Fibroblast of lung (primary cell): ENCODE measurements around the gene CLTCL1. TPM values are rescaled to one million over a fixed set of nuclear protein-coding genes. Genes with fewer than 3 reads are reported as not detected.
A peak's percentile ranks its signal among the peaks of the same experiment; 100 is the strongest.

Experiments used
- DNase-seq, 2 donors: peaks; one replicate each; pipeline versions ENCODE4 v3.0.0 to v3.0.0-alpha.2; 2010; ENCODE audit warnings: low read depth in 2 of 2
- H2AFZ ChIP-seq: 2 replicates; pipeline ENCODE4 v1.5.1; 2012; ENCODE audit warnings: low read length, control low read depth, inconsistent platforms
- H3K27ac ChIP-seq: 2 replicates; pipeline ENCODE4 v1.5.1; 2011; ENCODE audit warnings: low read length, control low read depth; ENCODE audit not compliant: insufficient read depth
- H3K27me3 ChIP-seq: 2 replicates; pipeline ENCODE4 v1.5.1; 2011; ENCODE audit warnings: mild to moderate bottlenecking, low read length; ENCODE audit not compliant: control insufficient read depth, insufficient read depth
- H3K36me3 ChIP-seq: 2 replicates; pipeline ENCODE4 v1.5.1; 2011; ENCODE audit warnings: low read length; ENCODE audit not compliant: control insufficient read depth, insufficient read depth
- H3K4me1 ChIP-seq: 2 replicates; pipeline ENCODE4 v1.5.1; 2011; ENCODE audit warnings: low read length; ENCODE audit not compliant: control insufficient read depth, insufficient read depth; ENCODE audit errors: extremely low read depth
- H3K4me2 ChIP-seq: 2 replicates; pipeline ENCODE4 v1.5.1; 2011; ENCODE audit warnings: low read length, control low read depth; ENCODE audit not compliant: insufficient read depth; ENCODE audit errors: extremely low read depth
- H3K4me3 ChIP-seq, 4 experiments: fragments of 200-600 bp in 1 of 4; sonication (generic) in 1 of 4; replicated peaks in 1 of 4; 2 replicates each; pipeline ENCODE4 v1.5.1; 2011 to 2016; ENCODE audit warnings: low read length in 4 of 4, low read depth in 3 of 4, mild to moderate bottlenecking in 3 of 4, control low read depth in 2 of 4, inconsistent platforms in 1 of 4, mixed read lengths in 1 of 4; ENCODE audit not compliant: insufficient read depth in 1 of 4; ENCODE audit errors: control extremely low read depth in 1 of 4
- H3K79me2 ChIP-seq: 2 replicates; pipeline ENCODE4 v1.5.1; 2012; ENCODE audit warnings: mild to moderate bottlenecking, low read length, inconsistent platforms; ENCODE audit not compliant: control insufficient read depth, insufficient read depth
- H3K9ac ChIP-seq: 2 replicates; pipeline ENCODE4 v1.5.1; 2011; ENCODE audit warnings: mild to moderate bottlenecking, low read length, control low read depth; ENCODE audit not compliant: insufficient read depth
- H3K9me3 ChIP-seq: 2 replicates; pipeline ENCODE4 v1.5.1; 2012; ENCODE audit warnings: low read depth, low read length; ENCODE audit not compliant: control insufficient read depth, insufficient read depth
- H4K20me1 ChIP-seq: 2 replicates; pipeline ENCODE4 v1.5.1; 2011; ENCODE audit warnings: low read length; ENCODE audit not compliant: control insufficient read depth, insufficient read depth; ENCODE audit errors: extremely low read depth
- EZH2 ChIP-seq: IDR thresholded peaks from 2 replicates; pipeline ENCODE4 v1.5.1; 2012; ENCODE audit warnings: low read length, control low read depth, mild to moderate bottlenecking; ENCODE audit errors: missing control alignments
- polyA plus RNA-seq, 2 donors: library from polyadenylated mRNA; depleted of rRNA in 1 of 2; stranded (reverse) in 1 of 2; unstranded in 1 of 2; fragments of >200 nt; gene quantifications; 2 replicates each; pipeline ENCODE4 v1.2.1, GENCODE V29; 2011 to 2012; ENCODE audit warnings: missing spikeins in 1 of 2
- total RNA-seq: library from RNA; depleted of rRNA; stranded (reverse); fragments of >200 nt; gene quantifications from 2 replicates; pipeline ENCODE4 v1.2.1, GENCODE V29; 2014
- TF ChIP-seq, protein P1 (sequence below), 2 donors: IDR thresholded peaks in 1 of 2; conservative IDR thresholded peaks in 1 of 2; 1 replicate in 1 of 2; 2 replicates in 1 of 2; pipeline ENCODE4 v1.5.1; 2011 to 2012; ENCODE audit warnings: low read length in 2 of 2, control low read depth in 1 of 2, inconsistent platforms in 1 of 2, low read depth in 1 of 2, mild to moderate bottlenecking in 1 of 2

The CLTCL1 gene
- total and polyA plus RNA-seq, 2 donors (not counting 1 experiment from before 2014, with no cell fraction given), result 6.5 to 13.4 TPM

DNA sequence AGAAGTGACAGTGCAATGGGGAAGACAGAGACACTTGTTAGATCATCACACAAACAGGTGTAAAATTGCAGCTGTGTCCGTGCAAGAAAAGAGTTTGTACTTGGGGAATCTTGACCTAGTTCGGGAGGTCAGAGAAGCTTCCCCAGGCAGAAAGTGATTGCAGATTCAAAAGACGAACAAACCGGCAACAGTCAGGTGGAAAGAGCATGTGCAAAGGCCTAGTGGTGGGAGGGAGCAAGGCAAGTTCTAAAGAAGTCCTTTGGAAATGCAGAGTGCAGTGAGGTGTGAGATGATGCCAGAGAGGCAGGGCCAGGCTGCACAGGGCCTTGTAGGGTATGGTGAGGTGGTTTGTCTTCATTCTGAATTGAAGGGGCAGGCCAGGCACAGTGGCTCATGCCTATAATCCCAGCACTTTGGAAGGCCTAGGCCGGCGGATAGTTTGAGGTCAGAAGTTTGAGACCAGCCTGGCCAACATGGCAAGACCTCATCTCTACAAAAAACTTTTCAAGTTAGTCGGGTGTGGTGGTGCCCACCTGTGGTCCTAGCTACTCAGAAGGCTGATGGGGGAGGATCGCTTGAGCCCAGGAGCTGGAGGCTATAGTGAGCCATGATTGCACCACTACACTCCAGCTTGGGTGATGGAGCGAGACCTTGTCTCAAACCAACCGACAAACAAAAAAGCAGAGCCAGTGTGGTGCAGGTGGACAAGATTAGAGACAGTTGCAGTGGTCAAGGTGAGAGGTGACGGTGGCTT is 145.1 kb downstream of the CLTCL1 start:
- peaks cover 12% of the 10 kb centered on the region for H3K79me2 ChIP-seq
- H3K9ac ChIP-seq, result no peak overlapping the region
- peaks cover 6% of the 10 kb centered on the region for H3K36me3 ChIP-seq
- DNase-seq, result no peak
- no peaks in the 10 kb centered on the region for H4K20me1 ChIP-seq
- peaks cover 29% of the 10 kb centered on the region for H3K27me3 ChIP-seq
- H3K4me1 ChIP-seq, result no peaks in the 10 kb centered on the region
- H2AFZ ChIP-seq, result no peak overlapping the region
- H3K4me3 ChIP-seq, result no peak overlapping the region
- no peaks in the 10 kb centered on the region for H3K9me3 ChIP-seq
- H3K4me2 ChIP-seq, result no peak overlapping the region
- H3K27ac ChIP-seq, result no peak overlapping the region
- TF ChIP-seq EZH2, result peak; percentile 47
- TF ChIP-seq, protein P1, sequence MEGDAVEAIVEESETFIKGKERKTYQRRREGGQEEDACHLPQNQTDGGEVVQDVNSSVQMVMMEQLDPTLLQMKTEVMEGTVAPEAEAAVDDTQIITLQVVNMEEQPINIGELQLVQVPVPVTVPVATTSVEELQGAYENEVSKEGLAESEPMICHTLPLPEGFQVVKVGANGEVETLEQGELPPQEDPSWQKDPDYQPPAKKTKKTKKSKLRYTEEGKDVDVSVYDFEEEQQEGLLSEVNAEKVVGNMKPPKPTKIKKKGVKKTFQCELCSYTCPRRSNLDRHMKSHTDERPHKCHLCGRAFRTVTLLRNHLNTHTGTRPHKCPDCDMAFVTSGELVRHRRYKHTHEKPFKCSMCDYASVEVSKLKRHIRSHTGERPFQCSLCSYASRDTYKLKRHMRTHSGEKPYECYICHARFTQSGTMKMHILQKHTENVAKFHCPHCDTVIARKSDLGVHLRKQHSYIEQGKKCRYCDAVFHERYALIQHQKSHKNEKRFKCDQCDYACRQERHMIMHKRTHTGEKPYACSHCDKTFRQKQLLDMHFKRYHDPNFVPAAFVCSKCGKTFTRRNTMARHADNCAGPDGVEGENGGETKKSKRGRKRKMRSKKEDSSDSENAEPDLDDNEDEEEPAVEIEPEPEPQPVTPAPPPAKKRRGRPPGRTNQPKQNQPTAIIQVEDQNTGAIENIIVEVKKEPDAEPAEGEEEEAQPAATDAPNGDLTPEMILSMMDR (conservative IDR thresholded peaks at IDR 0.05 in 1 of 2, IDR thresholded peaks at IDR 0.05 in 1 of 2; ENCODE audit: low read depth in 1 of 2, low read length in 2 of 2), result no peak

DNA sequence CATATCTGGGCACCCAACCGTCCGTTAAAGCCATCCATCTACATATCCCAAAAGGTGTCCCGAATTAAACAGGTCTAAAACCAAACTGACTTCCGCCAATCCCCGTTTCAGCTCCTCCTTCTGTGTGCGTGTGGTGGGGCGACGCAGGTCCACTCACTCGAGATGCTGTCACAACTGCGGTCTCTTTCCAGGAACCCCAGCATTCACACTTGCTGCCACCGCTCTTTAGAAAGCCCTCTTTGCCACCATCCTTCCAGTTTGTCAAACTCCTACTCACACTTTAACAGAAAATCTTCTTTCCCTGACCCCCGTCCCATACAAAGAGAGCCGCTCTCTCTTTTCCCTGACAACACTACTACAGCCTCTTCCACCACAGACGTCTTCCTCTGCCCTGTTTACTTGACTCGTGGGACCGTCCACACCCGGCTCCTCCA is 147.5 kb downstream of the CLTCL1 start:
- peak; percentile 11 to 25 for DNase-seq
- Histone ChIP-seq H3K4me1 (no peaks in the 10 kb centered on the region), H3K79me2 (peaks cover 12% of the 10 kb centered on the region), H3K4me3 (peak overlapping the region; percentile 90 to 96 (median 96)), H4K20me1 (no peaks in the 10 kb centered on the region), H3K27me3 (peaks cover 15% of the 10 kb centered on the region), H3K9me3 (no peaks in the 10 kb centered on the region), H3K27ac (peak overlapping the region; percentile 88), H3K4me2 (peak overlapping the region; percentile 97), H2AFZ (peak overlapping the region; percentile 83), H3K9ac (peak overlapping the region; percentile 84), H3K36me3 (peaks cover 25% of the 10 kb centered on the region)
- TF ChIP-seq, protein P1 (conservative IDR thresholded peaks at IDR 0.05 in 1 of 2, IDR thresholded peaks at IDR 0.05 in 1 of 2; ENCODE audit: low read depth in 1 of 2, low read length in 2 of 2), result no peak
- no peak for TF ChIP-seq EZH2

DNA sequence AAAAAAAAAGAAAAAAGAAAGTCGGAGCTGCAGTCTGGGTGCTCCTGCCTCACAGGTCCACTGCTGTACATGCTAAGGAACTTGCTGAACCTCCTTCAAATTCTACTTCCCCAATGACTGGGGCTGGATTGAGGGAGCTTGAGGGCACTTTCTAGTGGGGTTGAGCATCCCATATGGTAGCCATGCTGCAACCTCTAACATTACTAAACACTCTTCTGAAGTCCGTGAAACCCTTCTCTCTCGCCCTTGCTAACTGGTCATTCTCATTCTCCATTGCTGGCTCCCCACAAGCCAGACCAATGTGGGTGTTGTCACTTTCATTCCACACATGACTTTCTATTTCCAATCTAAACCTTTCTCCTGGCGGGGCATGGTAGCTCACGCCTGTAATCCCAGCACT is 148.3 kb downstream of the CLTCL1 start:
- H3K36me3 ChIP-seq, result peaks cover 26% of the 10 kb centered on the region
- H4K20me1 ChIP-seq, result no peaks in the 10 kb centered on the region
- H3K4me3 ChIP-seq, result peak overlapping the region in 1 of 4 experiments; percentile 96
- no peak overlapping the region for H3K27ac ChIP-seq
- TF ChIP-seq EZH2, result no peak
- TF ChIP-seq, protein P1 (conservative IDR thresholded peaks at IDR 0.05 in 1 of 2, IDR thresholded peaks at IDR 0.05 in 1 of 2; ENCODE audit: low read depth in 1 of 2, low read length in 2 of 2), result no peak
- DNase-seq, result no peak
- peaks cover 8% of the 10 kb centered on the region for H3K27me3 ChIP-seq
- no peak overlapping the region for H3K9ac ChIP-seq
- H2AFZ ChIP-seq, result no peak overlapping the region
- H3K4me1 ChIP-seq, result no peaks in the 10 kb centered on the region
- peaks cover 12% of the 10 kb centered on the region for H3K79me2 ChIP-seq
- no peaks in the 10 kb centered on the region for H3K9me3 ChIP-seq
- peak overlapping the region; percentile 51 for H3K4me2 ChIP-seq
